GM19468 (cell line): ENCODE data around the gene GOLPH3L.
"Not testable (repeated sequence)": the region's sequence is repeated elsewhere in the genome, so short reads cannot be mapped to it uniquely, and the experiment has no call there.

Experiments used
- ATAC-seq: cut with Tn5 transposase; IDR thresholded peaks from one replicate; pipeline ENCODE4 v1.9.1; 2021; ENCODE audit warnings: mild to moderate bottlenecking, moderate library complexity, moderate number of reproducible peaks; ENCODE audit not compliant: unreplicated experiment; ENCODE audit errors: extremely low read depth

The GOLPH3L gene

GRCh38 chr1:150661156-150661555, 35.8 kb downstream of the GOLPH3L start:
- no peak for ATAC-seq

DNA sequence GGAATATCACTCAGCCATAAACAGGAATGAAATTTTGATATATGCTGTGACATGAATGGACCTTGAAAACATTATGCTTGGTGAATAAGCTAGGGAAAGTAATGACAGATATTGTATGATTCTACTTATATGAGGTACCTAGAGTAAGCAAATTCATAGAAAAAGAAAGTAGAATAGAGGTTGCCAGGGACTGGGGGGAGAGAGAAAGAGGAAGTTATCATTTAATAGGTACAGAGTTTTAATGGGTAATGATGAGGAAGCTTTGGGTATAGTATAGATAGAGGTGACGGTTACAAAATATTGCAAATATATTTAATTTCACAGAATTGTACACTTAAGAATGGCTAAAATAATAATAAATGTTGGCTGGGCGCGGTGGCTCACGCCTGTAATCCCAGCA, 36.4 kb downstream of the GOLPH3L start:
- ATAC-seq: no peak

GRCh38 chr1:150657064-150657463, 39.9 kb downstream of the GOLPH3L start:
- ATAC-seq: not testable (repeated sequence)

GRCh38 chr1:150654635-150655034, 42.3 kb downstream of the GOLPH3L start:
- ATAC-seq: not testable (repeated sequence)

DNA sequence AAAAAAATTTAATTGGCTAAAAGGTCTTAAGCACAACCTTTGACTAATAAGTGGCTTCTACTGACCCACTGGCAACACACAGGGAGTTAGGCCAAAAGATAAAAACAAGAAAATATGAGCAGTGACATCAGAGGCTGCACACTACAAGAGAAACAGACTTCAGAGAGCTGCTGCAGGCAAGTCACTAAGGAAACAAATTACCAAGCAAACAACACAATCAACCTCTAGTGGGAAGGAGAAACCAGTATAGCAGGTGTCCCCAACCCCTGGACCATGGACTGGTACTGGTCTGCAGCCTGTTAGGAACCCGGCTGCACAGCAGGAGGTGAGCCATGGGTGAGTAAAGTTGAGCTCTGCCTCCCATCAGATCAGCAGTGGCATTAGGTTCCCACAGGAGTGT, 46.8 kb downstream of the GOLPH3L start:
- no peak for ATAC-seq

DNA sequence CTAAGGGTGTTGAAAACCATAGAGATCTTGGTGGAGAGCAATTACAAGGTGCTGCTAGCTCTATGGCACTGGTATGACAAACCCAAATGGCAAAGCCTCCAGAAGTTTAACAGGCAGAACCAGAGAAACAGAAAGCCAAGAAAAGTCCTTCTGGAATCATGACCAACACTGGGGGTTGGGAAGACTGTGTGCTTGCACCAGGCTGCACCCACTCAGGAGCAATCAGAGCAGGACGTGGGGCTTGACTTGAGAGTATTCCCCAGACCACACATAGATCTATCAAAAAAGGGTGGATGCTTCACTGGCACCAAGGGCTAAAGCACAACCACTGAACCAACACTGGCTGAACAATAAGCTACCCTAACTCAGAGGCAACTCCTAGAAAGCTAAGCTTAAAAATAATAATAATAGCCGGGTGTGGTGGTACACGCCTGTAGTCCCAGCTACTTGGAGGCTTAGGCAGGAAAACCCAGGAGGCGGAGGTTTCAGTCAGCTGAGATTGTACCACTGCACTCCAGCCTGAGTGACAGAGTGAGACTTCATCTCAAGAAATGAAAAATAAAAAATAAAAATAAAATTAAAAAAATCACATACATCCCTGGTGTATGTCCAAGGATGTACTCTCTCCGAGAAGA, 47.4 kb downstream of the GOLPH3L start:
- ATAC-seq: no peak

DNA sequence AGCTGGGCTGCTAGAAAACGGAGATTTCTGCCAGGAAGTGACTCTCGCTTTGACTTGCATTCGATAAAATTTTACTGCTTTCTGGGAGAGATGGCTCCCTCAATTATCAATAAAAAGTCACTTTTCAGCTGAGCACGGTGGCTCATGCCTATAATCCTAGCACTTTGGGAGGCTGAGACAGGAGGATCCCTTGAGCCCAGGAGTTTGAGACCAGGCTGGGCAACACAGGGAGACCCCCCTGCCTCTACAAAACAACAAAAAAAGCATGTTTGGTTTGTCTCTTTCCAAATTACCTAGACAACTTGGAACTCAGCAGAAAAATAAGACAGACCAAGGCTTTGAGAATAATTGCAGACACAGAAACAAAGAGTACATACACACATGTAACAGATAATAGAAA, 54.7 kb downstream of the GOLPH3L start:
- ATAC-seq: no peak

GRCh38 chr1:150641126-150641815, 55.7 kb downstream of the GOLPH3L start:
- not testable (repeated sequence) for ATAC-seq

GRCh38 chr1:150638430-150638829, 58.5 kb downstream of the GOLPH3L start:
- not testable (repeated sequence) for ATAC-seq

DNA sequence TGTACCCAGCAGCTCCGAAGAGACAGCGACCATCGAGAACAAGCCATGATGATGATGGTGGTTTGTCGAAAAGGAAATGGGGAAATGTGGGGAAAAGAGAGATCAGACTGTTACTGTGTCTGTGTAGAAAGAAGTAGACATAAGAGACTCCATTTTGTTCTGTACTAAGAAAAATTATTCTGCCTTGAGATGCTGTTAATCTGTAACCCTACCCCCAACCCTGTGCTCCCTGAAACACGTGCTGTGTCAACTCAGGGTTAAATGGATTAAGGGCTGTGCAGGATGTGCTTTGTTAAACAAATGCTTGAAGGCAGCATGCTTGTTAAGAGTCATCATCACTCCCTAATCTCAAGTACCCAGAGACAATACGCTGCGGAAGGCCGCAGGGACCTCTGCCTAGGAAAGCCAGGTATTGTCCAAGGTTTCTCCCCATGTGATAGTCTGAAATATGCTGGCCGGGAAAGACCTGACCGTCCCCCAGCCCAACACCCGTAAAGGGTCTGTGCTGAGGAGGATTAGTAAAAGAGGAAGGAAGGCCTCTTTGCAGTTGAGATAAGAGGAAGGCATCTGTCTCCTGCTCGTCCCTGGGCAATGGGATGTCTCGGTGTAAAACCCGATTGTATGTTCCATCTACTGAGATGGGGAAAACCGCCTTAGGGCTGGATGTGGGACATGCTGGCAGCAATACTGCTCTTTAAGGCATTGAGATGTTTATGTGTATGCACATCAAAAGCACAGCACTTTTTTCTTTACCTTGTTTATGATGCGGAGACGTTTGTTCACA, 61.9 kb downstream of the GOLPH3L start:
- ATAC-seq: not testable (repeated sequence)

GRCh38 chr1:150629115-150629928, 67.6 kb downstream of the GOLPH3L start, which contains the start of gene ENSA:
ENSA (minus strand) TSS chr1:150629612; CDS start chr1:150629470, 142 bp downstream.
- peak; percentile 86 for ATAC-seq

DNA sequence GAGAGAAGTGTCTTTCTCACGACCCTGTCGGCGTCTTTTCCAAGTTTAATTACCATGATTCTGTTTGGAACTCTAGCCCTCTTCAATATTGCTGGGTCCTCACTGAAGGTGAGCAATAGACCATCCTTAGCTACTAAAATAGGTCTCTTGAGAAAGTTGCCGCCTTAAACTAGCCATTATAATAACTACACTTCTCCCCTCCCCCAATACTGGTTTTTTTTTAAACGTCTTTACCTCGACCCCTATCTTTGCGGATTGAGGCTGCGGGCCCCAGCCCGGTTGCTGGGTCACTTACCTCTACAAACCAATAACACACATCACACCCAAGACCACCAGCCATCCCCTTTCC, 68.2 kb downstream of the GOLPH3L start:
- no peak for ATAC-seq

DNA sequence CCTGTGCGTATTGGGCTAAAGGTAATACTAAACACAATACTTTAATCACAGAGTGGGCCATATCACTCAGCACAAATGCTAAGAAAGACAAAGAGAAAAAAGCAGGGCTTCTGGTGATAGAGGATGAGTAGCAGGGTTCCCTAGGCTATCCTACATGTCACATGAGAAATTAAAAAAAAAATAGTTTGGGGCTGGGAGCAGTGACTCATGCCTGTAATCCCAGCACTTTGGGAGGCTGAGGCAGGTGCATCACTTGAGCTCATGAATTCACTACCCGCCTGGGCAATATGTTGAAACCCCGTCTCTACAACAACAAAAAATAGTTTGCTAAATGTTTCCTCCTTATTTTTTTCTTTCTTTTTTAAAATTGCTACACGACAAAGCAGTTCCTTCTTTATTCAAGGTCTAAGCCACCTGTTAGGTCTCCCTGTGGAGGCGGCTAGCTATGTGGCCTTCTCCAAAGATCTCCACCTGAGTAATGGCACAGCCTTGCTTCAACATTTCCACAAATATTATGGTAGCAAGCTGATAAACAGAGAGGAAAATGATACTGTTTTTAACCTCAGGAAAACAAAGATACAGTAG, 69.0 kb downstream of the GOLPH3L start:
- ATAC-seq: no peak

- ATAC-seq: no peak
Measured at GRCh38 chr1:150626150-150626549, 70.8 kb downstream of the GOLPH3L start.

- ATAC-seq: not testable (repeated sequence)
Measured at GRCh38 chr1:150624546-150624945, 72.4 kb downstream of the GOLPH3L start.

DNA sequence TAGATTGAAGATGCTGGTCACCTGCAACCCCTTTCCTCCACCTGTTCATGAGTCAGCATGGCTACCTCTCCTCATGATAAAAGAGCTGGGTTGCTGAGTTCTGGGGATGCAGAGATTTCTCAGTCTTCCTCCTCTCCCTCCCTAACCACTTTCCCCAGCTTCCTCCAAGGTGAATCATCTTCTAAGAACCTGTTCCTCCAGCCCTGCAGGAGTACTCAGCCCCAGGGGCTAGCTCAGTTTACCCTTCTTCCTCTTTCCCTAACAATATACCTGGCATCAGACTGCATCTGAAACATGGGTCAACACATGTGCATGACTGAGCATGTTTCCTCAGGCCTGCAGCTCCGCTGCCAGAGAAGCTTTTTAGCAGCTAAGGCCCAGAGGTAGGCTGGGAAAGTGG, 72.8 kb downstream of the GOLPH3L start:
- ATAC-seq: not testable (repeated sequence)

- ATAC-seq: no peak
Measured at GRCh38 chr1:150622303-150622975, 74.5 kb downstream of the GOLPH3L start.

DNA sequence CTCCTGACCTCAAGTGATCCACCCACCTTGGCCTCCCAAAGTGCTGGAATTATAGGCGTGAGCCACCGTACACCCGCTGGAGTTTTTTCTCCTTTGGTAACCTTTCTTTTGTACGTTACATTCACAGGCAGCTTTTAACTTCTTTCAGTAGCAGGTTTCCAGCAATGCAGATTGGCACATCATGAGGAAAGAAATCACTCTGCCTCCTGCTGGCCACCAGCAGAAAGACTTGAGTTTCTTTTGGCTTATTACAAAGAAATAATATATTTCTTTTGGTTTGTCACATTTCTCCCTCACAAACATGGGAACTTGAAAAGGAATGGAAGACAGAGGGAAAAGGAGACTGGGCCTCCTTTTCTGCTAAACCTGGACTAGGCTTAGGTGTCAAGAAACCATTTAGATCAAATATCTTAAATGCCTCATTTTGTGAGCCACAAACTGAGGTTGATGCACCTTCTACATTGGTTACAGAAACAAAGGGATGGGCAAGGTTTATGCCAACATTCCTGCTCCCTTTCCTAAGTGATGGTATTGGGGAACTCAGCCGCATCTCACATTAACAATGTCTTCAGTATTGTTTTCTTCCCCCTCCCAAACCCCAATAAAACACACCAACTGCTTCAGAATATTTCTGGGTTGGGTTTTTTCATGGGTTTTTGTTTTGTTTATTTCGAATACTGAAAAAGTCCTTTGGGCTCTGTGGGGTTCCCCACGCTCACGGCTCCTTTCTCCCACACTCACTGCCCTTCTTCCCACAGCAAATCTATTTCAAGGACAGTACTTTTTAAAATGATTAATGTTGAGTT, 75.3 kb downstream of the GOLPH3L start:
- no peak for ATAC-seq

- ATAC-seq: no peak
Measured at GRCh38 chr1:150620919-150621318, 76.0 kb downstream of the GOLPH3L start.
